Endothelial cell of umbilical vein (primary cell): ENCODE data around the gene TCF7L2.

Experiments
- CTCF ChIP-seq, 2 donors: IDR thresholded peaks; 1 replicate in 1 of 2; 2 replicates in 1 of 2; pipeline ENCODE4 v1.5.1; 2011; ENCODE audit warnings: low read length in 2 of 2, mild to moderate bottlenecking in 2 of 2, moderate library complexity in 2 of 2, control low read depth in 1 of 2, inconsistent platforms in 1 of 2, low read depth in 1 of 2; ENCODE audit not compliant: insufficient read depth in 1 of 2; ENCODE audit errors: extremely low read depth in 1 of 2
- EZH2 ChIP-seq: IDR thresholded peaks from 2 replicates; pipeline ENCODE4 v1.6.1; 2012; ENCODE audit warnings: borderline replicate concordance, low read depth, mild to moderate bottlenecking, moderate library complexity, low read length, inconsistent platforms; ENCODE audit not compliant: severe bottlenecking
- FOS ChIP-seq: IDR thresholded peaks from 2 replicates; pipeline ENCODE4 v1.6.1; 2011; ENCODE audit warnings: mild to moderate bottlenecking, low read length, moderate library complexity, borderline replicate concordance; ENCODE audit not compliant: insufficient read depth
- JUN ChIP-seq: IDR thresholded peaks from 2 replicates; pipeline ENCODE4 v1.6.1; 2011; ENCODE audit warnings: borderline replicate concordance, low read depth; ENCODE audit not compliant: insufficient read length, insufficient read depth
- MAX ChIP-seq: IDR thresholded peaks from 2 replicates; pipeline ENCODE4 v1.6.1; 2011; ENCODE audit not compliant: insufficient read depth, insufficient read length
- MYC ChIP-seq: IDR thresholded peaks from one replicate; pipeline ENCODE4 v1.6.1; 2011; ENCODE audit warnings: mild to moderate bottlenecking, low read depth, low read length
- POLR2A ChIP-seq: IDR thresholded peaks from 2 replicates; pipeline ENCODE4 v1.6.1; 2012; ENCODE audit warnings: low read depth, mild to moderate bottlenecking, control low read depth, low read length
- POLR2AphosphoS5 ChIP-seq: IDR thresholded peaks from 2 replicates; pipeline ENCODE4 v1.6.1; 2012; ENCODE audit warnings: low read depth, mild to moderate bottlenecking, control low read depth, low read length, moderate library complexity; ENCODE audit not compliant: insufficient read depth

- TF ChIP-seq CTCF (IDR thresholded peaks at IDR 0.05; ENCODE audit: extremely low read depth in 1 of 2, insufficient read depth in 1 of 2, low read depth in 1 of 2, low read length in 2 of 2): no peak
- TF ChIP-seq POLR2AphosphoS5: no peak
- TF ChIP-seq POLR2A: no peak
- TF ChIP-seq EZH2: no peak
- no peak for TF ChIP-seq MAX
- no peak for TF ChIP-seq JUN
- no peak for TF ChIP-seq MYC
- TF ChIP-seq FOS: no peak
Measured at GRCh38 chr10:112969131-112969530, 19.1 kb downstream of the TCF7L2 start.
